HG03196 (cell line): ENCODE results near the gene COL3A1.

Experiments used
- ATAC-seq: cut with Tn5 transposase; IDR thresholded peaks from one replicate; pipeline ENCODE4 v1.9.1; 2021; ENCODE audit not compliant: unreplicated experiment

The COL3A1 gene

DNA sequence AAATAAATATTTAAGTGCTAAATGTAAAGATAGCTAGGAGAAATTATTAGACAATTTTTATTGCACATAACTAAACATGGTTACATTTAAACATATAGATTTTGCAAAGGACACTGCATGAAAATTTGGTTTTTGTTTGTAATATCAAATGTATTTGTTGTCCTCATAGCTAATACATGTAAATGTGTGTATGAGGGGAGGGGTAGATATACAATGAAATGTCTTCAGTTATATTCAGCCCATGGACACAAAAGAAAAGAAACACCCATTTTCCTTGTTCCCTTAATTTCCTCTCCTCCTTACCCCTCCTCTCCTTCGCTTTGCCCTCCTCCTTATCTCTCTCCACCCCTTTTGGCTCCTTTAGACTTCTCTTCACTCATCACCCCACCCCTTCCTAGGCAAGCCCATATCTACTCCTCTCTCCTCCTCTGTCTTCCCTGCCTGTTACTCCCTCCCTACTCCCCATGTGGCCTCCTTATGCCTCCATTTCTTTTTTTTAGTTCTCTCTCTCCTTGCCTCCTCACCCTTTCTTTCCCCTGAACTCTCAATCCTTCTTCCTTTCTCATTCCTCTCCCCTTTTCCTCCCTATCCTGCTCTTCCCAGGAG is 1.4 kb downstream of the COL3A1 start:
- ATAC-seq, result no peak

- ATAC-seq, result no peak
Measured at GRCh38 chr2:188976545-188977268, 2.5 kb downstream of the COL3A1 start.

- ATAC-seq, result no peak
Measured at GRCh38 chr2:188977317-188977716, 3.1 kb downstream of the COL3A1 start.

- ATAC-seq, result peak; percentile 87
Measured at GRCh38 chr2:188978291-188979081, 4.3 kb downstream of the COL3A1 start.

GRCh38 chr2:188979187-188980114 is 5.3 kb downstream of the COL3A1 start:
- ATAC-seq, result no peak

DNA sequence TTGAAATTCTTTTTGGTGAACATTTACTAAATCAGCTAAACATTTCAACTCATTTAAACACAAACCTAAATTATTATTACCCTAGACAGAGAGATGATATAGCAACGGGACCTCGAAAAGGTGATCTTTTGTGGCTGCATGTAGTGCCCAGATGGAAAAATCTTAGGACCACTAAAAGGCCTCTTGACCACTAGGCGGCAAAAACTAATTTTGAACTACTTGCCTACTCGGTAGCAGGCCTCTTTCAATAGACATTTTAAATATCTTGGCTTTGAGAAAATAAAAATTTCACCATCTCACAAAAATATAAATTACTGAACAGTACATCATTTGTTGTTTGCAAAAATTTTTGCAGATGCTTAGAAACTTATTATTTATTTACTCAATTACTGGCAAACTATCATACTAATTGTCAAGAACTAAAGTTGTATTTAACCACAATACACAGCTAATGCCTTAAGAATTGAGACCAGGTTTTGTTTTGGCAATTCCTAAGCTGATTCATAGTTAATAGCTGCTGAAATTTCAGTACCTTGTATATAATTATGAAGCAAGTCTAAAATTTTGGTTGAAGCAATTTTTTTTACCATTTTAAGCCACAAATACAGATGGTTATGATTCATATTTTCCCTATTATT is 9.4 kb downstream of the COL3A1 start:
- no peak for ATAC-seq

- ATAC-seq, result no peak
Measured at GRCh38 chr2:188984065-188984491, 9.9 kb downstream of the COL3A1 start.

- ATAC-seq, result no peak
Measured at GRCh38 chr2:188984680-188985079, 10.5 kb downstream of the COL3A1 start.

DNA sequence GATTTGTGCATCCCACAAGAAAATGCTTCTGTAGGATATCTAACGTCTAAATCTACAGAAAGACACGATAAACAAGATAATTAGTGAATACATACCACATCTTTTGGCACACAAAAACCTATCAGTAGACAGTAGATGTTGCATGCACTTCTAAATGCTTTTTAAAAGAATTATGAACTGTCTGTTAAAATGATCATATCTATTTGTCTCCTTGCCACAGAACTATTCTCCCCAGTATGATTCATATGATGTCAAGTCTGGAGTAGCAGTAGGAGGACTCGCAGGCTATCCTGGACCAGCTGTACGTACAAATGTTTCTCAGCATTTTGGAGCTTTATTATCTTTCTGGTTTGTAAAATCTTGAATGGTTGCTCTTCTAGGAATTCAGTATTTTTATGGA is 12.7 kb downstream of the COL3A1 start:
- no peak for ATAC-seq

- no peak for ATAC-seq
Measured at GRCh38 chr2:188993247-188993646, 19.1 kb downstream of the COL3A1 start.

- ATAC-seq, result no peak
Measured at GRCh38 chr2:188997263-188997662, 23.1 kb downstream of the COL3A1 start.

DNA sequence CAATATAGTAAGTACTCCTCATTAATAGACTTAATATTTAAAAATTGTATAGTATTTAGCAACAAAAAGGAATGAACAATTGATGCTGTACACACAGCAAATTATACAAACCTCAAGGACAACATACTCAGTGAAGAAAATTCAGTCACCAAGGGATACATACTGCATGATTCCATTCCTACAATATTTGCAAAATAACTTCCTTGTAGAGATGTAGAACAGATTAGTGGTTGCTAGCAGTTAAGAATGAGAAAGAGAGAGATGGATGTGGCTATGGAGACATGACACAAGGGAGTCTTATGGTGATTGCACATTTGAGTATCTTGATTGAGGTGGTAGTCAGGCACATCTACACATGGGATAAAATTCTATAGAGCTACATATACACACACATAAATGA is 26.0 kb downstream of the COL3A1 start:
- ATAC-seq, result no peak

DNA sequence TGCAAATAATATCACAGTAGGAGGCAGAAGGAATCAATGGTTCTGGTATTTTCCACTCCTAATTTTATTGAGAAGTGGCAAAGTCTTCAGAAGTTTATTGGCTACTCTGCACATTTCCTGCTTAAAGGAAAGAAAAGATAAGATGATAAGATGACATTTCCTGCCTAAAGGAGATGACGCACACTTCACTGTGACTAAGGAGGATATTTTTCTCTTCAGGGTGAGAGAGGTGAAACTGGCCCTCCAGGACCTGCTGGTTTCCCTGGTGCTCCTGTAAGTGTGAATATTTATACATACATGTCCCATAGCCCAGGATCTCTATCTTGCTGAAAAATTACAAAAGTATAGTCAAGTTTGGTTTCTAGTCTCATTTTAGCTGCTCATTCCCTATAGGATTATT is 27.9 kb downstream of the COL3A1 start:
- ATAC-seq, result no peak

DNA sequence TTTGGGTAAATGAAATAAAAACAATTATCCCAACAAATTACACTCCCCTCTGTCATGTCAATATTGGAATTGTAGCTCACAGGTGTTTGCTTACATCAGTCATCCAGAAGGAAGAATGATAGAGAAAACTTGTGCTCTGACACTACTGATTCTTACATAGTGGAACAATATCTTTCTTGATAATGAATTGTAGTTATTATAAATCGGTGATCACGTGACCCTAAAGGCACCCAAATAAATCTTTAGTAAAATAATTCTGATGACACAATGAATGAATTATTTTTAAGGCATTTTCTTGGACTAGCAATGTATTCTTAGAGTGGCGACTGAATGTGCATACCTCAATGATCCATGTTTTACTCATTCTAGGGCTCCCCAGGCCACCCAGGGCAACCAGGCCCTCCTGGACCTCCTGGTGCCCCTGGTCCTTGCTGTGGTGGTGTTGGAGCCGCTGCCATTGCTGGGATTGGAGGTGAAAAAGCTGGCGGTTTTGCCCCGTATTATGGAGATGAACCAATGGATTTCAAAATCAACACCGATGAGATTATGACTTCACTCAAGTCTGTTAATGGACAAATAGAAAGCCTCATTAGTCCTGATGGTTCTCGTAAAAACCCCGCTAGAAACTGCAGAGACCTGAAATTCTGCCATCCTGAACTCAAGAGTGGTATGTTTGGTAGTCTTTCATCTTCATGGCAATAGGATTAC is 34.5 kb downstream of the COL3A1 start:
- ATAC-seq, result no peak

DNA sequence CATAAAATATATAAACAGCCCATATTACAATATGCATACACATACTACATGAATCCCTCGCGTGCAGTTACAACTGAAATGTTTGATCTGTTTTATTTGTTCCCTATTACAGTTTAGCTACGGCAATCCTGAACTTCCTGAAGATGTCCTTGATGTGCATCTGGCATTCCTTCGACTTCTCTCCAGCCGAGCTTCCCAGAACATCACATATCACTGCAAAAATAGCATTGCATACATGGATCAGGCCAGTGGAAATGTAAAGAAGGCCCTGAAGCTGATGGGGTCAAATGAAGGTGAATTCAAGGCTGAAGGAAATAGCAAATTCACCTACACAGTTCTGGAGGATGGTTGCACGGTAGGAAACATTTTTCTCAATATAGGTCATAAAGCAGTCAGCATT is 36.4 kb downstream of the COL3A1 start:
- ATAC-seq, result no peak

- no peak for ATAC-seq
Measured at GRCh38 chr2:189012351-189012750, 38.2 kb downstream of the COL3A1 start.

DNA sequence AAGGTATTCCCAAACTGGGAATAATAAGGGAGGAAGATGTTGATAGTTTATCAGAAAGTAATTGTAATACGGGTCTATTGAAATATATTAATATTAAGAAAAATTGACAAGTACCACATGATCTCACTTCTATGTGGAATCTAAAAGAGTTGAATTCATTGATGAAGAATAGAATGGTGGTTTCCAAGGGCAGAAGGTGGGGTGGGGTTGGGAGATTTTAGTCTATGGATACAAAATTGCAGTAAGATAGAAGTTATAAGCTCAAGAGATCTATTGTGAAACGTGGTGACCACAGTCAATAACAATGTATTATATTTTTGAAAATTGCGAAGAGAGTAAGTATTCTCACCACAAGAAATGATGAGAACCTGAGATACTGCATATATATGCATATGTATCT is 38.9 kb downstream of the COL3A1 start:
- no peak for ATAC-seq

- no peak for ATAC-seq
Measured at GRCh38 chr2:189013671-189014448, 39.7 kb downstream of the COL3A1 start.
